ENCODE measurements around the gene SLC24A3. TPM values are rescaled to one million over a fixed set of nuclear protein-coding genes. Genes with fewer than 3 reads are reported as not detected.
A peak's percentile ranks its signal among the peaks of the same experiment; 100 is the strongest.

SLC24A3 gene
- total and polyA plus RNA-seq, 11 donors: 0.26 to 3.9 (median 0.77) TPM

DNA sequence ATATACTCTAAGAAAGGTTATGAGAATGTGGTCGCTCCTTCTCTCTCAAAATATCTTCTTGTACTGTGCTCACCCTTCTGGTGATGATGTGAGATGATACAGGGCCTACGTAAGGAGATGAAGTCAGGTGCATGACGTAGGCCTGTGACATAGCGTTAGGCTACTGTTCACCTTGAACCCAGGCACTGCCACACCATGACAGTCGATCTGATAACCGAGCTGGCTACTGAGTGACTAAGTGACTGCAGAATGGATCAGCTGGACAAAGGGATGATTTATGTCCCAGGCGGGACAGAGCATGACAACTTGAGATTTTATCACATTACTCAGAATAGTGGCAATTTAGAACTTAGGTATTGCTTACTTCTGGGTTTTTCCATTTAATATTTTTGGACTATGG is 11.2 kb downstream of the SLC24A3 start:
- Histone ChIP-seq H3K9me3 (peaks cover 0 to 18% (median 1%) of the 10 kb centered on the region in 12 donors), H3K4me1 (peaks cover 0 to 3% (median 0%) of the 10 kb centered on the region in 12 donors), H3K27ac (no peak overlapping the region), H3K36me3 (no peaks in the 10 kb centered on the region), H3K4me3 (no peak overlapping the region), H3K27me3 (no peaks in the 10 kb centered on the region)
- DNase-seq (no peak), ATAC-seq (no peak)
- TF ChIP-seq, protein P1, sequence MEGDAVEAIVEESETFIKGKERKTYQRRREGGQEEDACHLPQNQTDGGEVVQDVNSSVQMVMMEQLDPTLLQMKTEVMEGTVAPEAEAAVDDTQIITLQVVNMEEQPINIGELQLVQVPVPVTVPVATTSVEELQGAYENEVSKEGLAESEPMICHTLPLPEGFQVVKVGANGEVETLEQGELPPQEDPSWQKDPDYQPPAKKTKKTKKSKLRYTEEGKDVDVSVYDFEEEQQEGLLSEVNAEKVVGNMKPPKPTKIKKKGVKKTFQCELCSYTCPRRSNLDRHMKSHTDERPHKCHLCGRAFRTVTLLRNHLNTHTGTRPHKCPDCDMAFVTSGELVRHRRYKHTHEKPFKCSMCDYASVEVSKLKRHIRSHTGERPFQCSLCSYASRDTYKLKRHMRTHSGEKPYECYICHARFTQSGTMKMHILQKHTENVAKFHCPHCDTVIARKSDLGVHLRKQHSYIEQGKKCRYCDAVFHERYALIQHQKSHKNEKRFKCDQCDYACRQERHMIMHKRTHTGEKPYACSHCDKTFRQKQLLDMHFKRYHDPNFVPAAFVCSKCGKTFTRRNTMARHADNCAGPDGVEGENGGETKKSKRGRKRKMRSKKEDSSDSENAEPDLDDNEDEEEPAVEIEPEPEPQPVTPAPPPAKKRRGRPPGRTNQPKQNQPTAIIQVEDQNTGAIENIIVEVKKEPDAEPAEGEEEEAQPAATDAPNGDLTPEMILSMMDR (IDR thresholded peaks at IDR 0.05): no peak
- TF ChIP-seq POLR2A (IDR thresholded peaks at IDR 0.05): no peak
- intact Hi-C loops (cut with DNase I): no loop called here
- 83 to 92% (median 90%) methylated on average over 7 of the region's 7 CpGs for WGBS, 4 donors

- no peak for TF ChIP-seq POLR2A (IDR thresholded peaks at IDR 0.05)
- TF ChIP-seq, protein P1 (IDR thresholded peaks at IDR 0.05): no peak
- H3K4me3 ChIP-seq: no peak overlapping the region
- peaks cover 0 to 3% (median 0%) of the 10 kb centered on the region in 12 donors for H3K4me1 ChIP-seq
- ATAC-seq (no peak), DNase-seq (no peak)
- H3K27me3 ChIP-seq: peaks cover 0 to 12% (median 0%) of the 10 kb centered on the region in 9 donors
- peaks cover 0 to 7% (median 0%) of the 10 kb centered on the region in 12 donors for H3K9me3 ChIP-seq
- intact Hi-C loops (cut with DNase I): no loop called here
- 66 to 76% (median 74%) methylated on average over 6 of the region's 6 CpGs for WGBS, 4 donors
- H3K27ac ChIP-seq: no peak overlapping the region
- H3K36me3 ChIP-seq: no peaks in the 10 kb centered on the region
Measured at GRCh38 chr20:19231359-19232035, 19.1 kb downstream of the SLC24A3 start.

- no peaks in the 10 kb centered on the region for H3K36me3 ChIP-seq
- peaks cover 0 to 12% (median 0%) of the 10 kb centered on the region in 9 donors for H3K27me3 ChIP-seq
- peaks cover 0 to 3% (median 0%) of the 10 kb centered on the region in 12 donors for H3K4me1 ChIP-seq
- H3K4me3 ChIP-seq: no peak overlapping the region
- TF ChIP-seq, protein P1 (IDR thresholded peaks at IDR 0.05): no peak
- TF ChIP-seq POLR2A (IDR thresholded peaks at IDR 0.05): no peak
- H3K27ac ChIP-seq: peak overlapping the region in 1 of 12 donors; percentile 50
- intact Hi-C loops (cut with DNase I): no loop called here
- H3K9me3 ChIP-seq: peaks cover 0 to 5% (median 0%) of the 10 kb centered on the region in 12 donors
- no peak for DNase-seq
- 58 to 66% (median 63%) methylated on average over 12 of the region's 12 CpGs for WGBS, 4 donors
- ATAC-seq: peak in 1 of 4 donors; percentile 47
Measured at GRCh38 chr20:19232997-19233794, 20.8 kb downstream of the SLC24A3 start.

Data from heart left ventricle (tissue), 16 donors.